Neuron (in vitro differentiated cells): ENCODE results near the gene PTX4.

Source experiments
- H2AFZ ChIP-seq: one replicate; pipeline ENCODE4 v1.6.1; 2013; ENCODE audit warnings: low read depth, mild to moderate bottlenecking, inconsistent platforms, low read length, moderate library complexity
- H3K27me3 ChIP-seq: one replicate; pipeline ENCODE4 v1.6.1; 2013; ENCODE audit warnings: low read length; ENCODE audit not compliant: insufficient read depth
- H3K36me3 ChIP-seq: one replicate; pipeline ENCODE4 v1.6.1; 2013; ENCODE audit warnings: low read length; ENCODE audit not compliant: insufficient read depth
- H3K4me1 ChIP-seq: one replicate; pipeline ENCODE4 v1.6.1; 2013; ENCODE audit warnings: low read length; ENCODE audit not compliant: insufficient read depth
- H3K4me3 ChIP-seq: 2 replicates; pipeline ENCODE4 v1.5.1; 2013; ENCODE audit warnings: mild to moderate bottlenecking, low read length, moderate library complexity
- H3K9me3 ChIP-seq: one replicate; pipeline ENCODE4 v1.6.1; 2013; ENCODE audit warnings: low read length

The PTX4 gene

DNA sequence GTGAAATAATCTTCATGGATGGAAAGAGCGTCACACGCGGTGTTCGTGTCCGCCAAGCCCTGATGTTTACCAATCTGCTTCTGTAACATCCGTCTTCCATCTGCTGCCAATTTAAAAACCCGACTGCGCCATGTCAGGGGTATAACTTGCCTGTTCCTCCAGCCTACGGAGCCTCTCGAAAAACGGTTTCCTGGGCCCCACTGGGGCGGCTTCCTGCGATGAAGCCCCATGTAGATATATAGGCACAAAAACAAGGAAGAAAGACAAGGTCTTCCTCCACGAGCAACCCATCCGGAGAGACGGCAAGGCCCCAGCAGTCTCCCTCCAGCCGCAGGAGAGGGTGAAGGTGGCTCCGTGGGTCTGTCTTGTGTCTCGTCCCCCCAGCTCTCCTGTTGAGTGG lies at the start of gene PTX4:
PTX4 (minus strand) TSS at position 326 of the 400 bp plus-strand sequence; CDS start at position 291, 35 bp downstream.
- Histone ChIP-seq H3K4me3 (no peak within 1 kb of the TSS), H3K36me3 (no peaks in the 10 kb centered on the region), H3K27me3 (no peaks in the 10 kb centered on the region), H3K9me3 (no peaks in the 10 kb centered on the region), H3K4me1 (peaks cover 6% of the 10 kb centered on the region), H2AFZ (no peak within 1 kb of the TSS)

GRCh38 chr16:1537763-1538289 lies 49.1 kb upstream of the PTX4 start:
- Histone ChIP-seq H3K36me3 (peaks cover 3% of the 10 kb centered on the region), H3K9me3 (no peaks in the 10 kb centered on the region), H2AFZ (no peak overlapping the region), H3K27me3 (no peaks in the 10 kb centered on the region), H3K4me3 (no peak overlapping the region), H3K4me1 (no peaks in the 10 kb centered on the region)

GRCh38 chr16:1537138-1537577 lies 48.4 kb upstream of the PTX4 start:
- Histone ChIP-seq H3K9me3 (no peaks in the 10 kb centered on the region), H3K27me3 (no peaks in the 10 kb centered on the region), H3K36me3 (peaks cover 3% of the 10 kb centered on the region), H2AFZ (no peak overlapping the region), H3K4me3 (no peak overlapping the region), H3K4me1 (no peaks in the 10 kb centered on the region)

DNA sequence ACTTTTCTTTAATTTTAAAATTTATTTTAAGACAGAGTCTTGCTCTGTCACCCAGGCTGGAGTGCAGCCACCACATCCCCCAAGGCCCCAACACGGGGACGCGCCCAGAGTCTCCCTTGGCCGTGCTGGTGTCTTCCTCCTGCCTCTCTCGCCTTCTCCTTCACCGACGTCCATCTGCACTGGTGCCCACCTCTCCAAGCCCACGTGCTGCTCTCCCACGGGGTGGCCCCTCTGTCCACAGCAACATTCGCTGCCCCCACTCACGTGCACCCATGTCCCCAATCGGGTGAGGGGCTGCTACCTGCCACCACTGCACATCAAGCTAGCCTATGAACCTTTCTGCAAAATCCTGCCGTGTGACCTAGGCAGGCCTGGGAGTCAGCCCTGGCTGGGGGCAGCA lies 47.9 kb upstream of the PTX4 start:
- Histone ChIP-seq H3K27me3 (no peaks in the 10 kb centered on the region), H2AFZ (no peak overlapping the region), H3K9me3 (no peaks in the 10 kb centered on the region), H3K4me3 (no peak overlapping the region), H3K36me3 (peaks cover 3% of the 10 kb centered on the region), H3K4me1 (no peaks in the 10 kb centered on the region)

DNA sequence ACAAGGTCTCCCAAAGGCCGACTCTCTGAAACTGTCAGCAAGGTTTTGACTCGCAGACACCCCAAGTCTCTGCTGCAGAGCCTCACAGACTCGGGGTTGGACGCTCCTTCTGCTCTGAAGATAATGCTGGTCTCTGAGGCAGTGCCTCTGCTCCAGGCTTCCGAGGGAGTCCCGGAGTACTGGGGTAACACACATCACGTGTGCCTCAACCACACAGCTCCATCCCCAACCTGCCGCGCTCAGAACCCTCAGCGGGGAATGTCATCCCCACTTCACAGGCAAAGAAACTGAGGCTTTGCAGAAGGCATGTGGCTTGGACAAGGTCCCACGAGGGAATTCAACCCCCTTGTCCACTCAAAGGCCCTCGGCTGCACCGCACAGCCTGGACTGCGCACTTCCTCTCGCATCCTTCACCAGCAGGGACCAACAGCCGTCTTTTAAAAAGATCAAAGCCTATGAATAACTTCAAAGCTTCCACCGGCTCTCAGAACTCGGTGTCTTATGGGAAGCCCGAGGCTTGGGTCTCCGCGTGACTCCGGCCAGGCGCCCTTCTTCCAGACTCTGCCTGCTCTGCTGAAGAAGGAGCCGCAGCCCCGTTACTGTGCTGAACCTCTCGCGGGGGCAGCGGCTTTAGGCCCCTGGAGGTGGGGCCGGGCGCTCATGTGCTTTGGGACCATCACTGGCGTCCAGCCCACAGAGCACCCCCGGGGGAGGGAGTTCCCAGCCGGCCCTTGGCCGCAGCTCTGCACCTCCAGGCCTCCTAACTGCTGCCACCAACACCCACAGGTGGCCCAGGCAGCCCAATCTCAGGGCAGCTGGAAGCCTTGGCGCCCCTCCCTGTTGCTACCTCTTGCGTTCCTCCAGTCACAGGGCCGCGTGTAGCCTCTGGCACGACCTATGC lies 46.9 kb upstream of the PTX4 start:
- Histone ChIP-seq H2AFZ (no peak overlapping the region), H3K9me3 (no peaks in the 10 kb centered on the region), H3K27me3 (no peaks in the 10 kb centered on the region), H3K36me3 (peaks cover 3% of the 10 kb centered on the region), H3K4me3 (no peak overlapping the region), H3K4me1 (no peaks in the 10 kb centered on the region)

GRCh38 chr16:1534021-1535020 lies 45.6 kb upstream of the PTX4 start:
- Histone ChIP-seq H3K27me3 (no peaks in the 10 kb centered on the region), H3K9me3 (no peaks in the 10 kb centered on the region), H3K4me1 (no peaks in the 10 kb centered on the region), H2AFZ (no peak overlapping the region), H3K4me3 (no peak overlapping the region), H3K36me3 (no peaks in the 10 kb centered on the region)

- Histone ChIP-seq H3K36me3 (no peaks in the 10 kb centered on the region), H2AFZ (no peak within 1 kb of the TSS), H3K4me3 (no peak within 1 kb of the TSS), H3K27me3 (no peaks in the 10 kb centered on the region), H3K9me3 (no peaks in the 10 kb centered on the region), H3K4me1 (no peaks in the 10 kb centered on the region)
Measured at GRCh38 chr16:1533443-1533951, 44.8 kb upstream of the PTX4 start, which contains the start of gene TMEM204. TMEM204 (plus strand) TSS chr16:1533666; CDS start chr16:1534276, 610 bp downstream.

GRCh38 chr16:1532771-1533170 lies 44.0 kb upstream of the PTX4 start:
- Histone ChIP-seq H3K27me3 (no peaks in the 10 kb centered on the region), H3K4me3 (no peak overlapping the region), H3K9me3 (no peaks in the 10 kb centered on the region), H2AFZ (no peak overlapping the region), H3K4me1 (no peaks in the 10 kb centered on the region), H3K36me3 (no peaks in the 10 kb centered on the region)

DNA sequence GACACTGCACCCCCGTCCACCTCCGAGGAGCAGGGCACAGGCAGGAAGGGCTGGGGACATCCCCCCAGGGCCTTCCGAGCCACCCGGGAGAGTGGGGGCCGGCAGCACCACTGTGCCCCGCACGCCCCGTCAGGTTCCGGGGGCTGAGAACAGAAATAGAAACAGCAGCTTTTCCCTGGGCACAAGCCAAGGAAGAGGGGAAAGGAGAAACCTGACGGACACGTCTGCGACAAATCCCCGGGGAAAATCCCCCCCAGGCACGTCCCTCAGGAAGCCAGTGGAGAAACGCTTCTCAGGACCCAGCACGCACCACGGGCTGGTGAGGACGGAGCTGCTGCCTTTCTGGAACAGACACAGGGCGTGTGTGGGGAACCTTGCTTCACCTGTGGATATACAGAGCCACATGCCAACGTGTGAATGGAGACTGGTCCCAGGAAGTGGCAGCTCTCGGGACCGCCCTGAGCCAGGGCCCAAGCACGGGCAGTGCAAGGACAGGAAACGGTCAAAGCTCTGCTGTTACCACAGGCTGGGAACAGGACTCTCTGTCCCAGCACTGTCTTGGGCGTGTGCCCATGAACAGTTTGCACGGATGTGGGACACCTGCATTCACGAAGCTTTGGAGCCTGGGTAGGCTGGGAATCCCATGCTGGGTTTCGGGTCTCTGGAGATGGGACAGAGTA lies 43.5 kb upstream of the PTX4 start:
- no peaks in the 10 kb centered on the region for H3K27me3 ChIP-seq

DNA sequence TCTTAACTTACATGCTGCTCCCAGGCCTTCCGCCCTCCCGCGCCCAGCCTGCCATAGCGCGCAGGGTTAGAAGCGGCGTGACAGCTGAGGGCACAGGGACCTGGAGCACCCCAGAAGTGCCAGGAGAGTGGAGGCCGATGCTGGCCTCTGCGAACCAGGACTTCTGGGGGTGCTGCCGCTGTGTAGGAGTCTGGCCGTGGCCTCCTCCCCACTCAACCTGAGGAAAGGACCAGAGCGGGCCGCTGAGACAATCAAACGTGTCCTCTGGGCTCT lies 42.8 kb upstream of the PTX4 start:
- Histone ChIP-seq H3K4me3 (no peak overlapping the region), H2AFZ (no peak overlapping the region), H3K36me3 (no peaks in the 10 kb centered on the region), H3K27me3 (no peaks in the 10 kb centered on the region), H3K9me3 (no peaks in the 10 kb centered on the region), H3K4me1 (no peaks in the 10 kb centered on the region)

More for the DNA sequence above, 43.5 kb upstream of the PTX4 start:
- Histone ChIP-seq H3K4me1 (no peaks in the 10 kb centered on the region), H2AFZ (no peak overlapping the region), H3K9me3 (no peaks in the 10 kb centered on the region), H3K36me3 (no peaks in the 10 kb centered on the region), H3K4me3 (no peak overlapping the region)

DNA sequence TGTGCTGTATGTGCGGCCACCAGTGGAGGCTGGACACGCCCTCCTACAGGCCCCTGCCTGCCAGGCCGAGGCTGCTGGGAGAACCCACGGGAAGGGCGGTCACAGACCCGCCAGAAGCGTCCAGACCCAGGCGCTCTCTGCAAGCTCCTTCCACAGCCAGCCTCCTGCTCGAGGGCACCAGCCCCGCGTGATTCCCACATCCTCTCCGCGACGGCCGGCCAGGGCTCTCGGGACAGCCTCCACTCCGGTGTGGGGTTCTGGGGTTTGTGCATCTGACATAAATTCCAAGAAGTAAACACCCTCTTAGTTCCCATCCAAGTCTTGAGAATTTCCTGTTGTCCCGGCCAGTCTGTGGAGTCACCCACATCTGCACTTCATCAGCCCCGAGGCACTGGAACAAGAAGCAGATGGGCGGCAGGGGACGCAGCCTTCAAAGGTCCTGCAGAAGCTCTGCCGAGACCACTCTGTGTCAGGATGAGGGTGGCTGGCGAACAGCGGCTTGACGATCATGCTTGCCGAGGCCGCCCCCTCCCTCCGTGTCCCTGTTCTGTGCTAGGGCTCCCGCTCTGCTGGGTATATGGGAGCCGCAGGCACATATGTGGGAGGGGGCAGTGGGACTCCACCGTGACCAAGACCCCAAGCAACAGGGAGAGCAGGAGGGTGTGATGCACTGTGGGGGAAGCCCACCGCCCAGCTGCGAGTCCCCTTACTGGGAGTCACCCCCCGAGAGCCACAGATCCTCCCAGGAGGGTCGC lies 42.3 kb upstream of the PTX4 start:
- no peaks in the 10 kb centered on the region for H3K9me3 ChIP-seq
- no peak overlapping the region for H3K4me3 ChIP-seq

GRCh38 chr16:1530349-1530882 lies 41.7 kb upstream of the PTX4 start:
- no peaks in the 10 kb centered on the region for H3K9me3 ChIP-seq
- no peaks in the 10 kb centered on the region for H3K27me3 ChIP-seq
- no peaks in the 10 kb centered on the region for H3K4me1 ChIP-seq
- peaks cover 5% of the 10 kb centered on the region for H3K36me3 ChIP-seq
- no peak overlapping the region for H2AFZ ChIP-seq
- H3K4me3 ChIP-seq, result no peak overlapping the region

More for the DNA sequence above, 42.3 kb upstream of the PTX4 start:
- Histone ChIP-seq H2AFZ (no peak overlapping the region), H3K27me3 (no peaks in the 10 kb centered on the region), H3K4me1 (no peaks in the 10 kb centered on the region), H3K36me3 (no peaks in the 10 kb centered on the region)
